ENCODE data around the gene PLS3.

Gene PLS3

DNA sequence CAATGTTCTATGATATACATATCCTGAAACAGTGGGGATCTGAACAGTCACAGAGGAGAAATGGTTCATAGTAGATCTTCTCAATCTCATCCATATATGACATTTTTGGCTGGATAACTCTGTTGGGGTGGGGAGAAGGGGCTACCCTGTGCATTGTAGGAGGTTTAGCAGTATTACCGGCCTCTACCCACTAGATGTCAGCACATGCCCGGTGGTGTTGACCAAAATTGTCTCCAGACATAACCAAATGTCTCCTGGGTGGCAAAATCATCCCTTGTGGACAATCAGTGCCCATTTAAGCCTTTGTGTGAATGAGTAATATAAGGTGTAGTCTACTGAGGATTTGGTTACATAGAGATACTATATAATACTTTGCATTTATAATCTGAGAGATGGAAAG is 89.9 kb downstream of the PLS3 start:
- Histone ChIP-seq H3K9me3 (ENCODE audit: control insufficient read depth, low read length) (no peaks in the 10 kb centered on the region), H3K4me2 (ENCODE audit: low read length) (no peak overlapping the region), H3K79me2 (no peaks in the 10 kb centered on the region), H3K4me1 (no peaks in the 10 kb centered on the region), H3K27ac (no peak overlapping the region), H3K36me3 (ENCODE audit: control insufficient read depth, insufficient read depth, low read length) (no peaks in the 10 kb centered on the region), H3K9ac (no peak overlapping the region), H3K27me3 (ENCODE audit: control insufficient read depth, insufficient read depth, low read length) (no peaks in the 10 kb centered on the region), H3K4me3 (ENCODE audit: low read depth, low read length) (no peak overlapping the region), H2AFZ (no peak overlapping the region)
- TF ChIP-seq, protein P1, sequence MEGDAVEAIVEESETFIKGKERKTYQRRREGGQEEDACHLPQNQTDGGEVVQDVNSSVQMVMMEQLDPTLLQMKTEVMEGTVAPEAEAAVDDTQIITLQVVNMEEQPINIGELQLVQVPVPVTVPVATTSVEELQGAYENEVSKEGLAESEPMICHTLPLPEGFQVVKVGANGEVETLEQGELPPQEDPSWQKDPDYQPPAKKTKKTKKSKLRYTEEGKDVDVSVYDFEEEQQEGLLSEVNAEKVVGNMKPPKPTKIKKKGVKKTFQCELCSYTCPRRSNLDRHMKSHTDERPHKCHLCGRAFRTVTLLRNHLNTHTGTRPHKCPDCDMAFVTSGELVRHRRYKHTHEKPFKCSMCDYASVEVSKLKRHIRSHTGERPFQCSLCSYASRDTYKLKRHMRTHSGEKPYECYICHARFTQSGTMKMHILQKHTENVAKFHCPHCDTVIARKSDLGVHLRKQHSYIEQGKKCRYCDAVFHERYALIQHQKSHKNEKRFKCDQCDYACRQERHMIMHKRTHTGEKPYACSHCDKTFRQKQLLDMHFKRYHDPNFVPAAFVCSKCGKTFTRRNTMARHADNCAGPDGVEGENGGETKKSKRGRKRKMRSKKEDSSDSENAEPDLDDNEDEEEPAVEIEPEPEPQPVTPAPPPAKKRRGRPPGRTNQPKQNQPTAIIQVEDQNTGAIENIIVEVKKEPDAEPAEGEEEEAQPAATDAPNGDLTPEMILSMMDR (IDR thresholded peaks at IDR 0.05), result peak; percentile 24

DNA sequence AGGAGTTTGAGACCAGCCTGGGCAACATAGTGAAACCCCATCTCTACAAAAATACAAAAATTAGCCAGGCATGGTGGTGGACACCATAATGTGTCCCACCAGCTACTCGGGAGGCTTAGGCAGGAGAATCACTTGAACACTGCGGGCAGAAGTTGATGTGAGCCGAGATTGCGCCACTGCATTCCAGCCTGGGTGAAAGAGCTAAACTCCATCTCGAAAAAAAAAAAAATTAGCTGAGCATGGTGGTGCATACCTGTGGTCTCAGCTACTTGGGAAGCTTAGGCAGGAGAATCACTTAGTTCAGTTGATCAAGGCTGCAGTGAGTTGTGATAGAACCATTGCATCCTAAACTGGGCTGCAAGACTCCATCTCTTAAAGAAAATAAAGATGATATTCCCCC is 91.2 kb downstream of the PLS3 start:
- no peaks in the 10 kb centered on the region for H3K36me3 ChIP-seq (ENCODE audit: control insufficient read depth, insufficient read depth, low read length)
- no peak overlapping the region for H3K27ac ChIP-seq
- TF ChIP-seq, protein P1 (IDR thresholded peaks at IDR 0.05), result no peak
- H3K9me3 ChIP-seq (ENCODE audit: control insufficient read depth, low read length), result no peaks in the 10 kb centered on the region
- H3K79me2 ChIP-seq, result no peaks in the 10 kb centered on the region
- H3K4me2 ChIP-seq (ENCODE audit: low read length), result no peak overlapping the region
- no peak overlapping the region for H3K9ac ChIP-seq
- H3K27me3 ChIP-seq (ENCODE audit: control insufficient read depth, insufficient read depth, low read length), result no peaks in the 10 kb centered on the region
- no peaks in the 10 kb centered on the region for H3K4me1 ChIP-seq
- H2AFZ ChIP-seq, result no peak overlapping the region
- no peak overlapping the region for H3K4me3 ChIP-seq (ENCODE audit: low read depth, low read length)

DNA sequence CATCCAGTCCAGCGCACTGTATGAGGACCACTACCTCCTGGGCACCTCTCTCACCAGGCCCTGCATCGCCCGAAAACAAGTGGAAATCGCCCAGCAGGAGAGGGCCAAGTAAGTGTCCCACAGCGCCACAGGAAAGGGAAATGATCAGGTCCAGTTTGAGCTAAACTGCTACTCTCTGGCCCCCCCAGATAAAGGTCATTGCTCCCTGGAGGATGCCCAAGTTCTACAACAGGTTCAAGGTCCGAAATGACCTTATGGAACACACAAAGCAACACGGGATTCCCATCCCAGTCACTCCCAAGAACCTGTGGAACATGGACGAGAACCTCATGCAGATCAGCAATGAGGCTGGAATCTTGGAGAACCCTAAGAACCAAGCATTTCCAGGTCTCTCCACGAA is 104.1 kb downstream of the PLS3 start:
- Histone ChIP-seq H3K27ac (no peak overlapping the region), H3K4me3 (ENCODE audit: low read depth, low read length) (no peak overlapping the region), H3K9me3 (ENCODE audit: control insufficient read depth, low read length) (no peaks in the 10 kb centered on the region), H3K27me3 (ENCODE audit: control insufficient read depth, insufficient read depth, low read length) (no peaks in the 10 kb centered on the region), H2AFZ (no peak overlapping the region), H3K79me2 (no peaks in the 10 kb centered on the region), H3K9ac (no peak overlapping the region), H3K36me3 (ENCODE audit: control insufficient read depth, insufficient read depth, low read length) (no peaks in the 10 kb centered on the region), H3K4me1 (no peaks in the 10 kb centered on the region), H3K4me2 (ENCODE audit: low read length) (no peak overlapping the region)
- TF ChIP-seq, protein P1 (IDR thresholded peaks at IDR 0.05), result no peak

DNA sequence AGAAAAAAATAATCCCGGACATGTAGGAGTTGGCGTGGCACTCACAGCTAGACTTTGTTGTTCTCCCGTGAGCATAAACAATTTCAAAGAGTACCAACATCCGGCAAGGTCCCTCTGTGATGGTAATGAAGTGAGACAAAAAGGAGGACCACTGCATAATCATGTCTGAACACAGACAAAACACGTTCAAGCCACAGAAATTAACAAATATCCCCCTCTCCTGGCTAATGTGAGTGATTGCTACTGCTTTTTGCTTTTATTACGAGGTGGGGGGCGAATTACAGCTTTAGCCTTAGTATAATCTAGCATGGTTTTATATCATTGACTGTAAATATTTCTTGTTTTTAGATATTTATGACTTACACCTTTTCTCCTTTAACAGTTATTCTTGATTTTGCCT is 118.5 kb downstream of the PLS3 start:
- H3K36me3 ChIP-seq (ENCODE audit: control insufficient read depth, insufficient read depth, low read length), result no peaks in the 10 kb centered on the region
- TF ChIP-seq, protein P1 (IDR thresholded peaks at IDR 0.05), result no peak
- H3K9me3 ChIP-seq (ENCODE audit: control insufficient read depth, low read length), result no peaks in the 10 kb centered on the region
- no peak overlapping the region for H3K4me2 ChIP-seq (ENCODE audit: low read length)
- H3K9ac ChIP-seq, result no peak overlapping the region
- no peak overlapping the region for H3K4me3 ChIP-seq (ENCODE audit: low read depth, low read length)
- no peaks in the 10 kb centered on the region for H3K27me3 ChIP-seq (ENCODE audit: control insufficient read depth, insufficient read depth, low read length)
- no peaks in the 10 kb centered on the region for H3K79me2 ChIP-seq
- H2AFZ ChIP-seq, result no peak overlapping the region
- H3K27ac ChIP-seq, result no peak overlapping the region
- no peaks in the 10 kb centered on the region for H3K4me1 ChIP-seq

DNA sequence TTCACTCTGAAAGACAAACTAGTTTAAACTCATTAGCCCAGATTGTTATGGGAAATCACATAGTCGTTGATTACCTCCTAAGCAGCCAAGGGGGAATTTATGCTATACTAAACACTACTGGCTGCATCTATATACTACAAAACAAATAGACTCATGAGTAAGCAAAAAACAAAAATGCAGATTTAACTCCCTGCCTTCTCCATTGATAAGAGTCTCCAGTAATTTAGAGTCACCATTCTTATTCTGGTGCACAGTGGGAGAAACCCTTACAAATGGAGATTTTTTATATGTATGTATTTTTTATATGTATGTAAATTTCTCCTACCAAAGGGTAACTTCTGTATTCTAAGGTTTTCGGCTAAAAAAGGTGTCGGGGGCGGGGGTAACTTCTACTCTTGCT is 126.6 kb downstream of the PLS3 start:
- H3K4me1 ChIP-seq, result no peaks in the 10 kb centered on the region
- no peak overlapping the region for H3K27ac ChIP-seq
- no peak overlapping the region for H3K9ac ChIP-seq
- H3K9me3 ChIP-seq (ENCODE audit: control insufficient read depth, low read length), result no peaks in the 10 kb centered on the region
- TF ChIP-seq, protein P1 (IDR thresholded peaks at IDR 0.05), result no peak
- no peak overlapping the region for H2AFZ ChIP-seq
- H3K4me3 ChIP-seq (ENCODE audit: low read depth, low read length), result no peak overlapping the region
- no peaks in the 10 kb centered on the region for H3K27me3 ChIP-seq (ENCODE audit: control insufficient read depth, insufficient read depth, low read length)
- no peaks in the 10 kb centered on the region for H3K36me3 ChIP-seq (ENCODE audit: control insufficient read depth, insufficient read depth, low read length)
- no peaks in the 10 kb centered on the region for H3K79me2 ChIP-seq
- no peak overlapping the region for H3K4me2 ChIP-seq (ENCODE audit: low read length)

Measured in parathyroid adenoma (tissue), 2 donors.